Measurements from ENCODE around the gene YTHDF2.

The YTHDF2 gene

GRCh38 chr1:28801461-28801860, 64.7 kb downstream of the YTHDF2 start:
- Histone ChIP-seq H3K4me3 (ENCODE audit: insufficient read length, low read depth) (no peak overlapping the region), H3K9ac (ENCODE audit: insufficient read length, low read depth) (no peak overlapping the region), H3K36me3 (ENCODE audit: insufficient read depth, insufficient read length, low read length) (no peaks in the 10 kb centered on the region), H3K9me3 (ENCODE audit: insufficient read depth, low read length) (peaks cover 5% of the 10 kb centered on the region; the same call in 1 of the 2 replicates), H3K27me3 (ENCODE audit: insufficient read depth, insufficient read length) (no peaks in the 10 kb centered on the region), H3K4me1 (ENCODE audit: insufficient read depth, insufficient read length) (peaks cover 22% of the 10 kb centered on the region)
- TF ChIP-seq ZNF274 (IDR thresholded peaks at IDR 0.05; ENCODE audit: low read depth, low read length) (no peak), YY1 (IDR thresholded peaks at IDR 0.05; ENCODE audit: insufficient read depth, insufficient read length) (no peak), SUZ12 (IDR thresholded peaks at IDR 0.05; ENCODE audit: extremely low read depth, insufficient read depth, insufficient read length) (no peak)
- DNase-seq (ENCODE audit: low read depth, low spot score) = no peak

DNA sequence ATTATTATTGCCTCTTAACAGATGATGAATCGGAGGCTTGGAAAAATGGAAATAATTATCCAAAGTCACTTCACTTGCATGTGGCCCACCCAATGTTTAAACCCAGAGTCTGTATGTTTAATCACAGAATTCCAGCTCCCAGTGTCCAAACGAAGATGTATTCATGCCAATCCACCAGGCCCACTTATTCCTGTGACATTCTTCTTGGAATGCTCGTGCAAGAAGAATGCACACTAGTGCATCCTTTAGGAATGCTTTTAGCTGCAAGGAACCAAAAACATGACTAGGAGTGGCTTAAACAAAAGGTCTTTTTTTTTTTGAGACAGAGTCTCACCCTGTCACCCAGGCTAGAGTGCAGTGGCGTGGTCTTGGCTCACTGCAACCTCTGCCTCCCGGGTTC, 66.3 kb downstream of the YTHDF2 start:
- DNase-seq (ENCODE audit: low read depth, low spot score) = no peak
- peaks cover 17% of the 10 kb centered on the region for H3K4me1 ChIP-seq (ENCODE audit: insufficient read depth, insufficient read length)
- no peaks in the 10 kb centered on the region for H3K36me3 ChIP-seq (ENCODE audit: insufficient read depth, insufficient read length, low read length)
- no peak overlapping the region for H3K9ac ChIP-seq (ENCODE audit: insufficient read length, low read depth)
- peaks cover 5% of the 10 kb centered on the region; the same call in 1 of the 2 replicates for H3K9me3 ChIP-seq (ENCODE audit: insufficient read depth, low read length)
- H3K4me3 ChIP-seq (ENCODE audit: insufficient read length, low read depth) = no peak overlapping the region
- no peaks in the 10 kb centered on the region for H3K27me3 ChIP-seq (ENCODE audit: insufficient read depth, insufficient read length)
- TF ChIP-seq SUZ12 (IDR thresholded peaks at IDR 0.05; ENCODE audit: extremely low read depth, insufficient read depth, insufficient read length) (no peak), ZNF274 (IDR thresholded peaks at IDR 0.05; ENCODE audit: low read depth, low read length) (no peak), YY1 (IDR thresholded peaks at IDR 0.05; ENCODE audit: insufficient read depth, insufficient read length) (no peak)

DNA sequence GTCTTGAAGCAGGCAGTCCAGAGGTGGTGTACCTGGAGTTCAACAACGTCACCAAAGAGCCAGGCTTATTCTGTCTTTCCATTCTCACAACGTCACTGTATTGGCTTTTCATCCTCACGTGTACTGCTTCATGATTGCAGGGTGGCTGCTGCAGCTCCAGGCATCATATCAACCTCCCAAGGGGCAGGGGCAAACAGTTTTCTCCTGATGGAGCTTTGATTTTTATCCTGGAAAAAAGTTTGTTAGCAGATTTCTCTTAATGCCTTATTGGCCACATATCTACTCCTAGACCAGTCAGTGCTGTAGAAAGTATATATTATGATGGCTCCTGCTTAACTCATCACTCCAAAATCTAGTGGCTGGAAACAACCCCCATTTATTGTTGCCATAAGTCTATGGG, 66.9 kb downstream of the YTHDF2 start:
- DNase-seq (ENCODE audit: low read depth, low spot score) = no peak
- H3K9me3 ChIP-seq (ENCODE audit: insufficient read depth, low read length) = peaks cover 5% of the 10 kb centered on the region; the same call in 1 of the 2 replicates
- no peaks in the 10 kb centered on the region for H3K27me3 ChIP-seq (ENCODE audit: insufficient read depth, insufficient read length)
- TF ChIP-seq ZNF274 (IDR thresholded peaks at IDR 0.05; ENCODE audit: low read depth, low read length) (no peak), SUZ12 (IDR thresholded peaks at IDR 0.05; ENCODE audit: extremely low read depth, insufficient read depth, insufficient read length) (no peak), YY1 (IDR thresholded peaks at IDR 0.05; ENCODE audit: insufficient read depth, insufficient read length) (no peak)
- H3K9ac ChIP-seq (ENCODE audit: insufficient read length, low read depth) = no peak overlapping the region
- no peak overlapping the region for H3K4me3 ChIP-seq (ENCODE audit: insufficient read length, low read depth)
- peaks cover 17% of the 10 kb centered on the region for H3K4me1 ChIP-seq (ENCODE audit: insufficient read depth, insufficient read length)
- H3K36me3 ChIP-seq (ENCODE audit: insufficient read depth, insufficient read length, low read length) = no peaks in the 10 kb centered on the region

DNA sequence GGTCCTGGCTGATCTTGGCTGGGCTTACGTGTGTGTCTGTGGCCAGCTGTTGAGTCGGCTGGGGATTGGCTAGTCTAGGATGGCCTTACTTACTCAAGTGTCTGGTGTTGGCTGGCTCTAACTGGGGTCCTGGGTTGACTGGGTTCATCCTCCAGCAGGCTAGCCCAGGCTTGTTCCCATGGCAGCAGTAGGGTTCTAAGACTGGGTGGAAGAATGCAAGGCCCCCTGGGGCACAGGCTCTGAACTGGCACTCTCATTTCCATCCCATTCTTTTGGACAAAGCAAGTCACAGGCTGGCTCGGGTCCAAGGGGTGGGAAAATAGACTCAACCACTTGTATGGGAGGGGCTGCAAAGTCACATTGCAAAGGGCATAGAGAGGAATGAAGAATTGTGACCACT, 67.3 kb downstream of the YTHDF2 start:
- Histone ChIP-seq H3K4me3 (ENCODE audit: insufficient read length, low read depth) (no peak overlapping the region), H3K27me3 (ENCODE audit: insufficient read depth, insufficient read length) (no peaks in the 10 kb centered on the region), H3K9me3 (ENCODE audit: insufficient read depth, low read length) (peaks cover 5% of the 10 kb centered on the region; the same call in 1 of the 2 replicates), H3K9ac (ENCODE audit: insufficient read length, low read depth) (no peak overlapping the region), H3K36me3 (ENCODE audit: insufficient read depth, insufficient read length, low read length) (no peaks in the 10 kb centered on the region), H3K4me1 (ENCODE audit: insufficient read depth, insufficient read length) (peaks cover 17% of the 10 kb centered on the region)
- TF ChIP-seq YY1 (IDR thresholded peaks at IDR 0.05; ENCODE audit: insufficient read depth, insufficient read length) (no peak), ZNF274 (IDR thresholded peaks at IDR 0.05; ENCODE audit: low read depth, low read length) (no peak), SUZ12 (IDR thresholded peaks at IDR 0.05; ENCODE audit: extremely low read depth, insufficient read depth, insufficient read length) (no peak)
- DNase-seq (ENCODE audit: low read depth, low spot score) = peak; percentile 62

DNA sequence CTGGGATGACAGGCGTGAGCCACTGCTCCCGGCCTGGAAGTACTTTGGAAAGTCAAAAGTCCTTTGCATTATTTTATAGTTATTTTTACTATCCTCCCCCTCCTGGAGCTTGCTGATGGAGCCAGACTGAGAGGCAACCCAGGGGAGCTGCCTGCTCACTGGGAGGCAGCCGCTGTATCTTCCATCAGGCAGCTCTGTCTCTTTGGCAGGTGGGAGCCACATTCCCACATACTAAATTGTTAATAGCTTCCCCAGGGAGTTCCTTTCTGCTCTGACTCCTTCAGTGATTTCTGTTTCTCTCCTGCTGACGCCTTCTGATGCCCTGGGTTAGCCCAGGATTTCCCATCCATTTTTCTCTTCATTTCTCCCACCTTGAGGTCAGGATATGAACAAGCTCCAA, 70.3 kb downstream of the YTHDF2 start:
- H3K9ac ChIP-seq (ENCODE audit: insufficient read length, low read depth) = no peak overlapping the region
- DNase-seq (ENCODE audit: low read depth, low spot score) = no peak
- peaks cover 8% of the 10 kb centered on the region for H3K4me1 ChIP-seq (ENCODE audit: insufficient read depth, insufficient read length)
- H3K9me3 ChIP-seq (ENCODE audit: insufficient read depth, low read length) = peaks cover 5% of the 10 kb centered on the region; the same call in 1 of the 2 replicates
- peaks cover 24% of the 10 kb centered on the region for H3K27me3 ChIP-seq (ENCODE audit: insufficient read depth, insufficient read length)
- H3K4me3 ChIP-seq (ENCODE audit: insufficient read length, low read depth) = no peak overlapping the region
- H3K36me3 ChIP-seq (ENCODE audit: insufficient read depth, insufficient read length, low read length) = no peaks in the 10 kb centered on the region
- TF ChIP-seq SUZ12 (IDR thresholded peaks at IDR 0.05; ENCODE audit: extremely low read depth, insufficient read depth, insufficient read length) (no peak), YY1 (IDR thresholded peaks at IDR 0.05; ENCODE audit: insufficient read depth, insufficient read length) (no peak), ZNF274 (IDR thresholded peaks at IDR 0.05; ENCODE audit: low read depth, low read length) (no peak)

DNA sequence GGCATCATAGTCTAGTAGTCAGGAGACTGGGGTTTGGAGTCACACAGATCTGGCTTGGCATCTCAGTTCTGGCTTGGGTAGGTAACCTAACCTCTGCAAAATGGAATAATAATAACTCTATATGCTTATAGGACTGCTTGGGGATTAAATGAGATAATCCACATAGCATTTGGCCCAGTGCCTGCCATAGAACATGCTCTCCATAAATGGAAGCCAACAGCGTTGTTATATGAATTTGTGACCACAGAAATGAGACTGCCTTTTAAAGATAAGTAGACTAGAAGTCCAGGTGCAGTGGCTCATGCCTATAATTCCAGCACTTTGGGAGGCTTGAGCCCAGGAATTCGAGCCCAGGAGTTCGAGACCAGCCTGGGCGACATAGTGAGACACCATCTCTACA, 71.2 kb downstream of the YTHDF2 start:
- H3K9ac ChIP-seq (ENCODE audit: insufficient read length, low read depth) = no peak overlapping the region
- no peak for DNase-seq (ENCODE audit: low read depth, low spot score)
- no peaks in the 10 kb centered on the region for H3K36me3 ChIP-seq (ENCODE audit: insufficient read depth, insufficient read length, low read length)
- peaks cover 34% of the 10 kb centered on the region for H3K27me3 ChIP-seq (ENCODE audit: insufficient read depth, insufficient read length)
- peaks cover 11% of the 10 kb centered on the region; the same call in 1 of the 2 replicates for H3K9me3 ChIP-seq (ENCODE audit: insufficient read depth, low read length)
- TF ChIP-seq YY1 (IDR thresholded peaks at IDR 0.05; ENCODE audit: insufficient read depth, insufficient read length) (no peak), ZNF274 (IDR thresholded peaks at IDR 0.05; ENCODE audit: low read depth, low read length) (no peak), SUZ12 (IDR thresholded peaks at IDR 0.05; ENCODE audit: extremely low read depth, insufficient read depth, insufficient read length) (no peak)
- H3K4me1 ChIP-seq (ENCODE audit: insufficient read depth, insufficient read length) = peaks cover 13% of the 10 kb centered on the region
- no peak overlapping the region for H3K4me3 ChIP-seq (ENCODE audit: insufficient read length, low read depth)

DNA sequence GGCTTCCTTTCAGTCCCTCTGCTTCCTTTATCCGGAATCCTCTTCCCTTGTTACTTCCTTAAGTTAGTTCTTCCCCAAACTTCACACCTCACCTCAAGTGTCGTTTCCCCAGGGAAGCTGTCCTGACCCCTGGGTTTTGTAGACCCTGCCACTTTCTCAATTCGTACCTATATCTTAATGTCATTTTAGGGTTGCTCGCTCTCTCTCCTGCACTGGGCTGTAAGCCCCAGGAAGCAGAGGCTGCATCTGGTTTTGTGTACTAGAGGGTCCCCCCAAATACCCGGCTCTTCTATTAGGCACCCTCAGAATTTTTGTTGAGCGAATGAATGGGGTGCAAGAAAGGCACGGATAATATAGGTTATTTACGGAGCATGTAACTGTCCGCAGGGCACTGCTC, 74.6 kb downstream of the YTHDF2 start:
- Histone ChIP-seq H3K36me3 (ENCODE audit: insufficient read depth, insufficient read length, low read length) (no peaks in the 10 kb centered on the region), H3K9me3 (ENCODE audit: insufficient read depth, low read length) (peaks cover 8% of the 10 kb centered on the region; the same call in 1 of the 2 replicates), H3K4me3 (ENCODE audit: insufficient read length, low read depth) (no peak overlapping the region), H3K4me1 (ENCODE audit: insufficient read depth, insufficient read length) (peaks cover 27% of the 10 kb centered on the region), H3K9ac (ENCODE audit: insufficient read length, low read depth) (no peak overlapping the region), H3K27me3 (ENCODE audit: insufficient read depth, insufficient read length) (peaks cover 42% of the 10 kb centered on the region)
- TF ChIP-seq SUZ12 (IDR thresholded peaks at IDR 0.05; ENCODE audit: extremely low read depth, insufficient read depth, insufficient read length) (no peak), YY1 (IDR thresholded peaks at IDR 0.05; ENCODE audit: insufficient read depth, insufficient read length) (no peak), ZNF274 (IDR thresholded peaks at IDR 0.05; ENCODE audit: low read depth, low read length) (no peak)
- DNase-seq (ENCODE audit: low read depth, low spot score) = no peak
